GM12872 (cell line): ENCODE data around the gene LYRM1.

ENCODE experiments used
- CTCF ChIP-seq: IDR thresholded peaks from 3 replicates; pipeline ENCODE4 v1.5.1; 2011; ENCODE audit warnings: low read depth, mild to moderate bottlenecking, low read length, moderate library complexity; ENCODE audit not compliant: insufficient read depth

The LYRM1 gene

GRCh38 chr16:20942256-20942655 is 41.7 kb downstream of the LYRM1 start:
- no peak for TF ChIP-seq CTCF

GRCh38 chr16:20944861-20945574 is 44.4 kb downstream of the LYRM1 start:
- no peak for TF ChIP-seq CTCF

- no peak for TF ChIP-seq CTCF
Observed at GRCh38 chr16:20946015-20946629, 45.6 kb downstream of the LYRM1 start.

GRCh38 chr16:20948444-20948843 is 47.9 kb downstream of the LYRM1 start:
- no peak for TF ChIP-seq CTCF

- TF ChIP-seq CTCF, result no peak
Observed at GRCh38 chr16:20949660-20950059, 49.1 kb downstream of the LYRM1 start.

- TF ChIP-seq CTCF, result no peak
Observed at GRCh38 chr16:20950294-20950693, 49.7 kb downstream of the LYRM1 start.

- no peak for TF ChIP-seq CTCF
Observed at GRCh38 chr16:20952139-20952920, 51.8 kb downstream of the LYRM1 start.
